Endodermal cell (in vitro differentiated cells): ENCODE measurements around the gene SETX. TPM values are rescaled to one million over a fixed set of nuclear protein-coding genes. Genes with fewer than 3 reads are reported as not detected.

Experiments used
- DNase-seq: peaks from one replicate; pipeline ENCODE4 v3.0.0-alpha.2; 2017
- H3K27ac ChIP-seq: 2 replicates; pipeline ENCODE4 v1.5.1; 2013; ENCODE audit warnings: mild to moderate bottlenecking, low read depth, low read length, moderate library complexity
- H3K27me3 ChIP-seq: 2 replicates; pipeline ENCODE4 v1.6.1; 2013; ENCODE audit warnings: mild to moderate bottlenecking, low read length, moderate library complexity; ENCODE audit not compliant: insufficient read depth, control insufficient read depth, poor library complexity, severe bottlenecking
- H3K36me3 ChIP-seq: 2 replicates; pipeline ENCODE4 v1.7.0; 2013; ENCODE audit warnings: mild to moderate bottlenecking, low read length, moderate library complexity; ENCODE audit not compliant: control insufficient read depth, insufficient read depth
- H3K4me1 ChIP-seq: one replicate; pipeline ENCODE4 v1.7.0; 2013; ENCODE audit warnings: low read length; ENCODE audit not compliant: control insufficient read depth, insufficient read depth
- H3K4me3 ChIP-seq: 2 replicates; pipeline ENCODE4 v1.5.1; 2013; ENCODE audit warnings: mild to moderate bottlenecking, low read length, moderate library complexity
- H3K9ac ChIP-seq: 2 replicates; pipeline ENCODE4 v1.6.1; 2013; ENCODE audit warnings: mild to moderate bottlenecking, low read length, moderate library complexity; ENCODE audit not compliant: poor library complexity, severe bottlenecking; ENCODE audit errors: extremely low read depth
- H3K9me3 ChIP-seq: 2 replicates; pipeline ENCODE4 v1.6.1; 2013; ENCODE audit warnings: mild to moderate bottlenecking, low read length, moderate library complexity; ENCODE audit not compliant: control insufficient read depth
- H3K27ac Mint-ChIP-seq: 2 replicates; pipeline ENCODE4 v1.8.0; 2020; ENCODE audit warnings: mixed read lengths
- H3K27me3 Mint-ChIP-seq: 2 replicates; pipeline ENCODE4 v1.8.0; 2021; ENCODE audit warnings: mild to moderate bottlenecking, mixed read lengths; ENCODE audit not compliant: insufficient read depth
- H3K36me3 Mint-ChIP-seq: 2 replicates; pipeline ENCODE4 v1.8.0; 2020; ENCODE audit warnings: low read depth, mixed read lengths
- H3K4me1 Mint-ChIP-seq: 2 replicates; pipeline ENCODE4 v1.8.0; 2020; ENCODE audit warnings: mixed read lengths
- H3K4me3 Mint-ChIP-seq: 2 replicates; pipeline ENCODE4 v1.8.0; 2020; ENCODE audit warnings: mild to moderate bottlenecking, moderate library complexity, mixed read lengths
- H3K9me3 Mint-ChIP-seq: 2 replicates; pipeline ENCODE4 v1.8.0; 2020; ENCODE audit warnings: mild to moderate bottlenecking, mixed read lengths
- CTCF ChIP-seq: fragments of 200-600 bp; sonication (generic); conservative IDR thresholded peaks from 2 replicates; pipeline ENCODE4 v1.5.0; 2021; ENCODE audit warnings: antibody characterized with exemption, mild to moderate bottlenecking
- WGBS, 2 experiments: methylation state at CpG; one replicate each; pipeline versions ENCODE4 v1.1.5 to v1.1.7; 2013; ENCODE audit warnings: missing lambda C conversion rate in 2 of 2, mixed read lengths in 1 of 2; ENCODE audit not compliant: insufficient coverage in 1 of 2, insufficient read length in 1 of 2; 5-methylcytosine and 5-hydroxymethylcytosine counted together
- total RNA-seq, 2 donors: library from RNA; stranded (reverse); fragmentation: NEBNext Ultra II Directional in 1 of 2; extraction: Animal tissue kit (Norgen Biotek cat#: 25700) in 1 of 2; gene quantifications; 2 replicates in 1 of 2; 3 replicates in 1 of 2; pipeline ENCODE4 v1.2.1, GENCODE V29; 2021

The SETX gene
- total RNA-seq, 2 donors from 2014 or later, result 40.0 to 53.3 TPM

DNA sequence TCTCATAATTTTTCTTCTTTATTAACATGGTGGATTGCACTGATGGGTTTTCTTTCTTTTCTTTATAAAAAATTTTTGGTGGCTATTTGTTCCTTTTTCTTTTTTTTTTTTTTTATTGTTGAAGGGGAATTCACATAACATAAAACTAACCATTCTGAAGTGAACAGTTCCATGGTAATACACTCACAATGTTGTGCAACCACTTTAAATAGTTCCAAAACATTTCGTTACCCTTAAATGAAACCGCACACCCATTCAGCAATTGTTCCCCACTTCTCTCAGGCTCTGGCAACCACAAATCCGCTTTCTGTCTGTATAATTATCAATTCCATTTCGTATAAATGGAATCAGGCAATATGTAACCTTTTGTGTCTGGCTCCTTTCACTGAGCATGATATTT lies 11.7 kb upstream of the SETX start:
- no peak overlapping the region for H3K9ac ChIP-seq
- no peaks in the 10 kb centered on the region for H3K36me3 ChIP-seq
- H3K4me1 ChIP-seq, result no peaks in the 10 kb centered on the region
- no peaks in the 10 kb centered on the region for H3K36me3 Mint-ChIP-seq
- DNase-seq, result peak; percentile 3
- H3K4me3 Mint-ChIP-seq, result no peak overlapping the region
- no peak for TF ChIP-seq CTCF
- H3K27me3 ChIP-seq, result no peaks in the 10 kb centered on the region
- no peaks in the 10 kb centered on the region for H3K27me3 Mint-ChIP-seq
- H3K4me3 ChIP-seq, result no peak overlapping the region
- no peak overlapping the region for H3K27ac Mint-ChIP-seq
- no peaks in the 10 kb centered on the region for H3K9me3 ChIP-seq
- H3K27ac ChIP-seq, result no peak overlapping the region
- H3K4me1 Mint-ChIP-seq, result no peaks in the 10 kb centered on the region
- no peaks in the 10 kb centered on the region for H3K9me3 Mint-ChIP-seq
- 96 to 99% methylated on average over 4 of the region's 4 CpGs for WGBS, 2 experiments

GRCh38 chr9:132365986-132366385 lies 11.2 kb upstream of the SETX start:
- Mint-ChIP-seq H3K9me3 (no peaks in the 10 kb centered on the region), H3K36me3 (no peaks in the 10 kb centered on the region), H3K4me1 (no peaks in the 10 kb centered on the region), H3K27ac (no peak overlapping the region), H3K4me3 (no peak overlapping the region), H3K27me3 (no peaks in the 10 kb centered on the region)
- no peaks in the 10 kb centered on the region for H3K27me3 ChIP-seq
- no peaks in the 10 kb centered on the region for H3K36me3 ChIP-seq
- no peaks in the 10 kb centered on the region for H3K9me3 ChIP-seq
- H3K4me3 ChIP-seq, result no peak overlapping the region
- 80% methylated on average over 1 of the region's 3 CpGs; no CpG with 5 or more reads in 1 of the 2 experiments for WGBS, 2 experiments
- DNase-seq, result peak; percentile 1
- H3K9ac ChIP-seq, result no peak overlapping the region
- no peaks in the 10 kb centered on the region for H3K4me1 ChIP-seq
- no peak overlapping the region for H3K27ac ChIP-seq
- TF ChIP-seq CTCF, result no peak

DNA sequence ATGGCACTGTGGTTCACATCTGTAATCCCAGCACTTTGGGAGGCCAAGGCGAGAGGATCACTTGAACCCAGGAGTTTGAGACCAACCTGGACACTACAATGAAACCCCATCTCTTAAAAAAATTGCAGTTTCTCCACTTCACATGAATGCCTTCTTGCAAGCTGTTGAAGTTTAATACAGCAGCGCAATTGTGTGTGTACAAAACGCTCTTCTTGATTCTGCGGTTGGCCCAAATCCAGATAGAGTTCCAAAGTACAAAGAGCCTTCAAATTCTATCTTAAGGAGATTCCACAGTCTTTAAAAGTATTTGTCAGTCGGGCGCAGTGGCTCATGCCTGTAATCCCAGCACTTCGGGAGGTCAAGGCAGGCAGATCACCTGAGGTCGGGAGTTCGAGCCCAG lies 9.3 kb upstream of the SETX start:
- no peaks in the 10 kb centered on the region for H3K36me3 ChIP-seq
- Mint-ChIP-seq H3K4me1 (no peaks in the 10 kb centered on the region), H3K27ac (no peak overlapping the region), H3K9me3 (no peaks in the 10 kb centered on the region), H3K27me3 (no peaks in the 10 kb centered on the region), H3K4me3 (no peak overlapping the region), H3K36me3 (no peaks in the 10 kb centered on the region)
- TF ChIP-seq CTCF, result no peak
- no peak overlapping the region for H3K27ac ChIP-seq
- H3K4me3 ChIP-seq, result no peak overlapping the region
- WGBS, 2 experiments, result 96 to 98% methylated on average over 5 to 9 of the region's 9 CpGs
- no peaks in the 10 kb centered on the region for H3K4me1 ChIP-seq
- H3K27me3 ChIP-seq, result no peaks in the 10 kb centered on the region
- H3K9me3 ChIP-seq, result no peaks in the 10 kb centered on the region
- DNase-seq, result peak; percentile 10
- no peak overlapping the region for H3K9ac ChIP-seq
